HG02981 (cell line): ENCODE measurements around the gene AIDA.
"Not testable (repeated sequence)": the region's sequence is repeated elsewhere in the genome, so short reads cannot be mapped to it uniquely, and the experiment has no call there.

Source experiments
- ATAC-seq: cut with Tn5 transposase; IDR thresholded peaks from one replicate; pipeline ENCODE4 v1.9.1; 2021; ENCODE audit warnings: mild to moderate bottlenecking, moderate library complexity; ENCODE audit not compliant: unreplicated experiment

The AIDA gene, protein sequence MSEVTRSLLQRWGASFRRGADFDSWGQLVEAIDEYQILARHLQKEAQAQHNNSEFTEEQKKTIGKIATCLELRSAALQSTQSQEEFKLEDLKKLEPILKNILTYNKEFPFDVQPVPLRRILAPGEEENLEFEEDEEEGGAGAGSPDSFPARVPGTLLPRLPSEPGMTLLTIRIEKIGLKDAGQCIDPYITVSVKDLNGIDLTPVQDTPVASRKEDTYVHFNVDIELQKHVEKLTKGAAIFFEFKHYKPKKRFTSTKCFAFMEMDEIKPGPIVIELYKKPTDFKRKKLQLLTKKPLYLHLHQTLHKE

DNA sequence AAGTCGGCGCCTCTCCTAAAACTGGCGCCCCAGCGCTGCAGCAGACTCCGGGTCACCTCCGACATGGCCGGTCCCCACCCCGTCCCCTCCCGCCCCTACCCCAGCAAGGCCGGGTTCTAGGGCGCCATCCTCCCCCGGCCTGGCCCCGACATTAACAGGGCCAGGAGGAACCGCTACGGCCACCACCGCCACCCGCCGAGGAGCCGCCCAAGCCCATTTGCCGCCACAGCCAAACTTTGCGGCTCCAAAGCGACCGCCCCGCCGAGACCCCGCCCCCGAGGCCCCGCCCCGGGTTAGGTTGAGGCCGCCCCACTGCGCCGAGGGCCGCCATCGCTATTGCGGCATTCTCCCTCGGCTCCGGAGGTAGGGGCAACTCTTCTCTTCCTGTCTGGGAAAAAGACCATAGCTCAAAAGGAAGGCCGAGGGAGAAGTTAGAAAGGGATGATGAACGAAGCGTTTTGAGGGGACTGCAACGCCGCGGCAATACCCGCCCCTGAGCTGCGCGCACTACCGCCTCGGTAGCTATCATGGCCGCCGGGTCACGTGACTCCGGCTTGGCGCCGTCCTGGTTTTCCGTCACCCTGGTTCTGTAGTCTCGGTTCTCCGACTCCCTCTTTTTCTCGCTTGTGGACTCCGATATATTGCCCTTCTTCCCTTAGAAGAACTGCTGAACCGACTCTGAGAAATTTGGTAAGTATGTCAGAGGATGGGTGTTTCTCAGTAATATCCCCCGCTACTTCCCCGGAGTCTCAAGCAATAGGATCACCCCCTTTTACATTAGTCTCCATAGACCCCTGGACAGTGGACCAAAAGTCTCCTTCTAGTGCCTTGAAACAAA lies at the start of gene AIDA, which contains the start of gene BROX:
TSS of gene AIDA (minus strand) at position 239 of the 838 bp plus-strand sequence. CDS start at position 65, 174 bp downstream.
TSS of gene BROX (plus strand) at position 312 of the 838 bp plus-strand sequence. CDS start 3,136 bp downstream, outside the sequence.
- ATAC-seq, result peak; percentile 75

DNA sequence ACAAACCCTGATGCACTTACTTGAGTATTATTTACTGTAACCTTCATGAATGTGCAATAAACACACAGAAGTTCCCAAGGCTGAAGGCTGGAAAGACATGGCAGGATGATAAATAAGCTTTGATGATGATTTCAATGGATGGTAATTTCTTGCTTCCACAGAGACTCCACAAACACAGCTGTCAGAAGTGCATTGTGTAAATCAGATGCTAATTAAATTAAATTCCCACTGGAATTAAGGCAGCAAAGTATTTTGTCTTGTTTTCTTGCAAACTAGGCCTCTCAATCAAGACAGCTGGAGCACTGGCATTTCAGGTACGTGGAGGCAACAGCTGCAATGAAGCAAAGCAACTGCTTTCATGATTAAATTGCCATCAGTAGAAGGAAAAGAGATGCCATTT lies 48.8 kb upstream of the AIDA start:
- ATAC-seq, result no peak

DNA sequence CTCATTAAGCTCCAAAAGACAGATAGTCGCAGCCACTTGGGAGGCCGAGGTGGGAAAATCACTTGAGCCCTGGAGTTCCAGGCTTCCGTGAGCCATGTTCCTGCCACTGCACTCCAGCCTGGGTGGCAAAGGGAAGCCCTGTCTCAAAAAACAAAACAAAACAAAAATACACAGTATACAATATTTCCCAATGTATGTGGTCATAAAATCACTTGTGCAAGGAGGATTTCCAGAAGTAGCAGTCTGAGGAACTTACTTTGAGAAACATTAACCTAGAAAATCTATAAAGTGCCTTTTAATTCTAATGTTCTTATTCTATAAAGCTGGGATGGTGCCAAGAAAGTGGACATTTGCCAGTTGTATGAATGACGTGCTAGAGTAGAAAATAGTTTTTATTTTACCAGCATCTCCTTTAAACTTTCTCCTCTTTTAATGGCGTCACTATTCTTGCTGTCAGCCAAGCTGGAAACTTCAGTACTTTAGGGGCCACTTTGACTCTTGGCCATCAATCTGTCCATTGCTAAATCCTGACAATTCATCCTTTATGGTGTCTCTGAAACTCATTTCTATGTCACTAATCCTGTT lies 47.3 kb upstream of the AIDA start:
- ATAC-seq, result no peak

DNA sequence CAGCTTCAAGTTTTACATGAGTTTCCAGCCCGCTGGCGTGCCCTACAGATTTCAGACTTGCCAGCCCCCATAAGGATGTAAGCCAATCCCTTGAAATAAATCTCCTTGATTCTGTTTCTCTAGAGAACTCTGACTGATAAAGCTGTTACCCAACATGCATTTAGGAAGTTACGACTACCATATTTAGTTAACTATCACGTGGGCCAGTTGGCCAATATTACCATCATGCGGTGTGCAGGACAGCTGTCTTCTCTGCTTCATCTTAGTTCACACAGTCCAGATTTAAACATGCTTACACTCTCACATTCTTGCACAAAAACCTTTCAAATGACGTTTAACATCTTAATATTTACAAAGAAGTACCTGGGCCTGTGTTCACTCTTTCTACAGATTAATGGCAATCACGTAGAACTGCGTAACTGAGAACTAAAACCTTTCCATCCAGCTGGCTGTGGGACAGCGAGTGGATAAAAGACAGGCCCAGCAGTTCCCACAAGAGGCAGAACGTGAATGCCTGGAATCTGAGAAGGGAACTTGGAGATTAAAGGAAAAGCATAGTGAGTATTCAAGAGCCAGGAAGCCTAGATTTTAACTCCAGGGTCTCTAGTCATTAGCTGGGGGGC lies 45.5 kb upstream of the AIDA start:
- ATAC-seq, result no peak

DNA sequence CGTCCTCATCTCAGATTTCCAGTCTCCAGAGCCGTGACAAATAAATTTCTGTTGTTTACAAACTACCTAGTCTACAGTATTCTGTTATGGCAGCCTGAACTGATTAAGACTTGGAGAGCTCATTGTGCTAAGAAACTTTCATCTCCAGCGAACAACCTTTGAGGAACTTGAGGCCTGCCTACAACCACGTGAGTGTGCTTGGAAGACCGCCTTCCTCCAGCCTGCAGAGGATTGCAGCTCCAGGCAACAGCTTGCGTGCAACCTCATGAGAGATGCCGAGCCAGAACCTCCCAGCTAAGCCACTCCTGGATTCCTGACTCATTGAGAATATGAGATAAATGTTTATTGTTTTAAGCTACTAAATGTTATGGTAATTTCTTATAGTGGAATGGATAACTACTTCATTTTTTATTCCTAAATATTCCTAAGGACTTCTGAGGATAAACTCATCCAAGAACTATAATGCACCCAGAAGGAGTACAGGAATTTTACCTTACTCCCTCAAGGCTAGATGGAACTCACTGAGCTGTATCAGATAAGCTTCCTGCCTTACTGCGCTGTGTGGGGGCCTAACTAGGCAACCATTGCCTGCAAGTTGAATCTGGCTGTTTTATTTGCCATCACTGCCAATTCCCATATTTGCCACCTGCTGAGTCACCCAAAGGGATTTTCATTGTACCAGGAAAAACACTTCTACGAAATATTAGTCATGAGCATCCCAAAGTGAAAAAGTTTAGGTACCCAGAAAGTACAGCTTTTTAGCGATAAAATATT lies 42.3 kb upstream of the AIDA start:
- no peak for ATAC-seq

DNA sequence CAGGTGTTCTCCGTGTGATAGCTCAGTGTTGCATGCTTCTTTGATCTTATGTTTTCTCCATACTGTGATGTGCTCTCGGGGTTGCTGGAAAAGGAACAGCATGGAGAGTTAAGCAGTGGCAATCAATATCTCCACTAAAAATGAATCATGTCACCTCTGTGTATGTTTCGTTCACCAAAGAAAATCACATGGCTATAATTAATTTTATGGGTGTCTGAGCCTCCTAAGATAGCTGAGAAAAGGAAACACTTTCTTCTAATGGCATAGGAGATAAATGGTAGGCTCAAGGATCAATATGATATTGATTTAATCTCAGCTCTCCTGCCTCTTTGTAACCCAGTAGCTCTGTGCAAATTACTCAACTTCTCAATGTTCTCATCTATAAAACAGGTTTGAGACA lies 39.0 kb upstream of the AIDA start:
- ATAC-seq, result no peak

DNA sequence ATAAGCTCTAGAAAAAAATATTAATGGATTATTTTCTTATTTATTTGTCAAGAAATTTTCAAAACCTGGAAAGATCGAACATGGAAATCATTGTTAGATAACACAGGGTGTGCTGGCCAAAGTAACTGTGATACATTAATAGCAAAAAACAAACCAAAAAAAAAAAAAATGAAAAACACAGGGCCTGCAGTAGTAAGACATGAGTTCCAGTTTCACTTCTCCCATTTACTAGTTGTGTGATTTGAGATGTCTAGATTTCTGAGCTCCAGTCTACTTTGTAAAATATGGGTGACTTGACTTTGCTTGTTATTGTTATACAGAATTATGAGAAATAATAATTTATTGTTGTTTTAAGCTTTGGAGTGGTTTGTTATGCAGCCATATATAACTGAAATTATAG lies 38.4 kb upstream of the AIDA start:
- peak; percentile 76 for ATAC-seq

DNA sequence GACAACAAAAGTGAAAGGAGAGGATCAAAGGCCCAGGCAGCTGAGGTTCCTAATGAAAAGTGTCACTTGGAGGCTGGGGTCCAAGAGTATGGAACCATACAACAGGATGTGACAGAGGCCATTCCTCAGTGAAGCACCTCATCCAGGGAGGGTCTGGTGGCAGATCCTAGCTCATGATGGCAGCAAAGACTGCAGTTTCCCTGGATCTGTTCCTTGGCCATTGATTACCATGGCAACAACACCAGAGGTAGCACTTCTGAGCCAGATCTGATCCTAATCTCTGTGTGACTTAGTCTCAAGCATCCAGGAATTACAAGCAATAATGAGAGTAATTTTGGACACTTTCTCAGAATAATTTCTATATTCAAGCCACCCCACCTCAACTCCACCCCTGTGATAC lies 37.6 kb upstream of the AIDA start:
- no peak for ATAC-seq

DNA sequence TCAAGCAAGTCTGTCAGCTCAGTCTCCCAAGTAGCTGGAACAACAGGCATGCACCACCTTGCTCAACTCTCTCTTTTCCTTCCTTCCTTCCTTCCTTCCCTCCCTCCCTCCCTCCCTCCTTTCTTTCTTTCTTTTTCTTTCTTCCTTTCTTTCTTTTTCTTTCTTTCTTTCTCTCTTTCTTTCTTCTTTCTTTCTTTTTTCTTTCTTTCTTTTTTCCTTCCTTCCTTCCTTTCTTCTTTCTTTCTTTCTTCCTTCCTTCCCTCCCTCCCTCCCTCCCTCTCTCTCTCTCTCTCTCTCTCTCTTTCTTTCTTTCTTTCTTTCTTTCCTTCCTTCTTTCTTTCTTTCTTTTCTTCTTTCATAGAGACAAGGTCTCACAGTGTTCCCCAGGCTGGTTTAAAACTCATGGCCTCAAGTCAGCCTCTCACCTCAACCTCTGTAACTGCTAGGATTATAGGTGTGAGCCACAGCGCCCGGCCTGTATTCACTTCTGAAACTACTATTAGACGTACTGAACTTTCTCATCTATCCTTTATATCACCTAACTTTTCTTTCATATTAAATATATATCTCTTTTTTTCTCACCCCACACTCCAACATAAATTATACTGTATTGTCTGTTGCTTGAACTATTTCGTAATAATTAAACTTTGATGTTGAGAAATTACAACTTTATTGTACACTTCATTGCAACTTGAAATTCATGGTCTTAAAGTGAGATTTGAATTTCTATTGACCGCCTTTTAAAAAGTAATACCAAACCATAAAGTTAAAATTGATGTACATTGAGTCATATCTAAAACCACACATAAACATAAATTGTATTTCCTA lies 29.6 kb upstream of the AIDA start:
- ATAC-seq, result not testable (repeated sequence)

DNA sequence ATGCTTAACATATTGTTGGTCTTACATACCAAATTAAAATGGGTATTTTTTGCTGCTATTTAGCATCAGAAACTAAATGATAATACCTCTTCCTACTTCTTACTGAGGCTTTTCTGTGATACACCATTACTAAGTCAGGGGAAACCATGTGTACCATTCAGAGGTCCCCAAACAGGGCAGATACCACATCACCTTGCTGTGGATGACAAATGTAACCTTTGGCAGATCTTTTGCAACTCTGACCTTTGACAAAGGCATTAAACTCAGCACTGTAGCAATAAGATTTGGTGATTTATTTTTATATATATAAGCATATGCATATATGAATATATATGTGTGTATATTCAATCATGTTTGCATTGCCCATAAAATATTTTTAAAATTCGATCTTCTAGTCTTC lies 27.6 kb upstream of the AIDA start:
- ATAC-seq, result no peak

DNA sequence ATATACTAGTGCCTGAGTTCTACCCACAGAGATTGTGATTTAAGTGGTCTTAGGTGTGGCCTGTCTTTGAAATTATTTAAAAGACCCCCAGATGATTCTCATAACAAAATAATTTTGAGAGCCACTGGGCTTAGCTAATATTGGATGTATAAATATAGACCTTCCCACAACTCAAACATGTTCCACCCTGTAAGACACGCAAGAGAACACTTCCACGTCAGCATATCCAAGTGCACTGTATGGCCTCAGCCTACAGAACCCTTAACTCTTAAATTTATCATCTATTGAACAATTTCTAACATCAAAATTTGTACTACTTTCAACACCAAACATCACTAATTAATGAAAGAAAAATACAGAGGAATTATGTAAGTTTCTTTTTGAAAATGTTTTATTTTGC lies 27.2 kb upstream of the AIDA start:
- no peak for ATAC-seq

DNA sequence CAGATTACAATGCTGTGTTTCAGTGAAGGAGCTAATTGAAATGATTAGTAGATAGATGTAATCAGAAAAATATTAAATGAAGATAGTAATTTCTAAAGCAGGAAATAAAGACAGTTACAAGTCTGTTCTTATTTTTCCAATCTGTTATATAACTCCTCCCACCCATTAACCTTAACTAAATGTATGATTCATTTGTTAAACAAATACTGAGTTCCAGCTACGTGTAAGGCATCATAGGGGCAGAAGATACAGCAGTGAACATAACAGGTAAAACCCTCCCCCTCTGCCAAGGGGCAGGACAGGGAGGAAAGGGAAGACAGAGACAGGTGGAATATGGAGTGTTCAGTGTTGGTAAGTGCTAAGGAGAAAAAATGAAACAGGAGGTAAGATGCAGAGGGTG lies 24.7 kb upstream of the AIDA start, which contains the start of gene FAM177B:
TSS of gene FAM177B (plus strand) at position 231 of the 400 bp plus-strand sequence. CDS start 9,344 bp downstream, outside the sequence.
- ATAC-seq, result no peak

DNA sequence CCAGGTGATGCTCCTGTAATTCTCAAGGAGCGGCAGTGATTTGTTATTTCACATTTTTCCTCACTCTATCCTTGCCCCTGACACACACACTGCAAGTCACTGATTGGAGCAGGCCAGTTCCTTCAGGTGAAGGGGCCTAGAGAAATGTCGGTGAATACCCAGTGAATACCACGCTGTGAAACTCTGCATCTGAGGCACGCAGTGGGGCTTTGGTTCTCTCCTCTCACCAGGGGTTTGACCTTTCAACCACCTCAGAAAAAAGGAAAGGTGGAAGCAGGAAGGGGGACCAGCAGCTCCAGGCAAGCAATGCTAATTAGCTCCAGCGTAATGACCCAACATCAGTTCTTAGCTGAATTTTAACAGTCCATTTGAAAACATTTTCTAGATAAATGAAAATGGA lies 24.2 kb upstream of the AIDA start:
- ATAC-seq, result no peak

DNA sequence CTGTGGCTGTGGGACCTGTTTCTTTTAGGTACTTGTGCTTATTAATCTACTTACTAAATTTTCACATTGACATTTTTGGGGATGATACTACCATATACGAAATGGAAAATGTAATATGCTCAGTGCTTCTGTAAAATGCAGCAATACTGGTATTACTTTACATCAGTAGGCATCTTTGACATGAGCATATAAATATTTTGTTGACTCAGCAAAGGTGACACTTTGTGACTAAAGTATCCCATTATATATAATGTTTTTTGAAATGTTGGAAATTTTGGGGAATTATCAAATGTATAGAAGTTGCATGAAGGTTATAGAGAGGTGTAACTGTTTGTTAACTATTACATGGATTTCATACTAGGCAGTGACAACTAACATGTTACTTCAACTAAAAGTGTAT lies 22.4 kb upstream of the AIDA start:
- no peak for ATAC-seq

DNA sequence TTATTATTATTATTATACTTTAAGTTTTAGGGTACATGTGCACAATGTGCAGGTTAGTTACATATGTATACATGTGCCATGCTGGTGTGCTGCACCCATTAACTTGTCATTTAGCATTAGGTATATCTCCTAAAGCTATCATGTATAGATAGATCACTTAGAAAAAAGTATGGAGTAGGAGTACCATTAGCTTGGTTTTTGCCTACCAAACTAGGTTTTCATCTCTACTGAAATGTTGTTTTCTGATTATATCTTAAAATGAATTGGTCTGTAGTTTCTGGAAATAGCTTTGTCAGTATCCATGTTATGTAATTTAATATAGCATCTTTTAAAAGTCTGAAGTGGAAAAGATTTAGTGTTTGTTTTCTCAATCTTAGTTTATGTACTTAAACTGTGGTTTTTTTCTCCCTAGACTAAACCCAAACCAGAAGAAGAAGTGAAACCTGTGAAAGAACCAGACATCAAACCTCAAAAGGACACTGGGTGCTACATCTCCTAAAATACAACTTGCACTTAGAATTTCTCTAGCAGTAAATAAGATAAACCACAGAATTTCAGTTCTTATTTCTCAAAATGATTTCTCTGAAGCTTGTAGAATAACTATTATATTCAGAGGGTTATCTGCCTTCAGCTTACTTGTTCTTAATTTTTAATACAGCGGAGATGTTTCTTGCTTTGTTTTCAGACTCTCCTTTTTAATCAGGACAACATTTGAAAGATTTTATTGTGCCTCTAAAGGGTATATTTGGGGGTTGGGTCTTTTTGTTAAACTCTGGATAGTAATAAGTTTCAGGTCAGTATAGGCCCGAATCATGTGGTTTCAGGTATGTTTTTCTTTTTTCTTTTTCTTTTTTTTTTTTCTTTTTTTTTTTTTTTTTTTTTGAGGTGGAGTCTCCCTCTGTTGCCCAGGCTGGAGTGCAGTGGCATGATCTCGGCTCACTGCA lies 20.2 kb upstream of the AIDA start:
- ATAC-seq, result peak; percentile 99

DNA sequence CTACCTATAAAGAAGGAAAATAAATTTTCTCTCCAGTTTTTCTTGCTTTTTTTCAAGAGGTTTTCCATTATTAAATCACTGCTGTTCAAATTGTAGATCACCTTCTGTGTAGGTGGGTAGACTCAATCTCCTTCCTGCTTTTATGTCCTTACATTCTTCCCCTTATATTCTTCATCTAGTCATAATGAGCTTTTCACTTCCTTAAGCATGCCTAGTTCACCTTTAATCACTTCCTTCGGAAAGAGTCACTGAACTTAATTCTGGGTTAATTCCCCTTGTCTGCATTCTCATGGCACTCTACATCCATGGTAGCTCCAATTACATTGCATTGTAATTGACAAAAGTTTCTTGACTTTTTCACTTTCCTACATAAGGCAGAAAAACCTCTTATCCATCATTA lies 18.6 kb upstream of the AIDA start:
- ATAC-seq, result no peak

DNA sequence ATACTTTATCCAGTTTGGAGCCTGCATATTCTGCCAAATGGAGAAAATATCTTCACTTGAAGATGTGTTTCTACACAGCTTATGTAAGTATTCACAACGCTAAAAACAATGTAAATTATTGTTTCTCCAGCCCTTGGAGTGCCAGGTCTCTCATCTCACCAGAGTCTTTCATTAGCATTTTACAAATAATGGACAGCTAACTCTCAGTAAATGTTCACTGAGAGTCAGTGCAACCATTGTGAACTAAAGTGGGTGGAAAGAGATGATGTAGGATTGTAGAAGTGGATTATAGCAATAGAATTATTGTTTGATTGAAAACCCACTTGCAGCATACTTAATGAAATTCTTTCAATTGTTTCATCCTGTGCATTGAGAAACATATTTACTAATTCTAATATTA lies 16.5 kb upstream of the AIDA start:
- ATAC-seq, result no peak

DNA sequence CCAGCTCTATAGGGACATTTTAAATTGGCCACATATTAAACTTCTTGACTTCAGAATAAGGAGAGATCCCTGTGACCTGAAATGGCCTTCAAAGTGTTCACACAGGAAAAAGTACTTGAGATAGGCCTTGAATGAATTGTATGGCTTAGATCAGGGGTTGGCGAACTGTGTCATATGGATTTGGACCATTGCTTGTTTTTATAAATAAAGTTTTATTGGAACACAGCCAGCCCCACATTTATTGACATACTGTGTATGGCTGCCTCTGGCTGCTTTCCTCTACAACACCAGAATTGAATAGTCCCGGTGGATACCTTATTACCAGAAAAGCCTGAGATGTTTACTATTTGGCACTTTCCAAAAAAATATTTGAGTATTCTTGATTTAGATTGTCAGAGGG lies 4.1 kb upstream of the AIDA start:
- no peak for ATAC-seq
